Stimulated activated CD8-positive, alpha-beta memory T cell treated with anti-CD3 and anti-CD28 coated beads, Interleukin-15, amount 100 ng/mL, for 24 hours (primary cell): Measurements from ENCODE around the gene TOMM70.

Experiments used
- DNase-seq: peaks from one replicate; pipeline ENCODE4 v3.0.0-alpha.2; 2020; ENCODE audit warnings: low read depth

Gene TOMM70

DNA sequence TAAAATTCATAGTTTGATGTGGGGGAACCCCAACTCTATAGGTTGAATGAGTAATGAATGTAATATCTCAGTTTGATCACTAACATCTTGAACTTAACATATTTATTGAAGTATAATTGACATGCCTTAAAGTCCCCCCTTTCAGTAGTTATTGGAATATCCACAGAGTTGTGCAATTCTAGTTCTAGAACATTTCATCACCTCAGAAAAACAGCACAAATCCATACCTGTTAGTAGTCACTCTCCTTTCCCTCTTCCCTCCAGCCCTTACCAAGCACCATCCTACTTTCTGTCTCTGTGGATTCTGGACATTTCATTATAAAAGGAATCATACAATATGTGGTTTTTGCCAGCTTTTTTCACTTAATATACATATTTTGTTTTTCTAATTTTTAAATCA lies 75.1 kb downstream of the TOMM70 start:
- DNase-seq = no peak

DNA sequence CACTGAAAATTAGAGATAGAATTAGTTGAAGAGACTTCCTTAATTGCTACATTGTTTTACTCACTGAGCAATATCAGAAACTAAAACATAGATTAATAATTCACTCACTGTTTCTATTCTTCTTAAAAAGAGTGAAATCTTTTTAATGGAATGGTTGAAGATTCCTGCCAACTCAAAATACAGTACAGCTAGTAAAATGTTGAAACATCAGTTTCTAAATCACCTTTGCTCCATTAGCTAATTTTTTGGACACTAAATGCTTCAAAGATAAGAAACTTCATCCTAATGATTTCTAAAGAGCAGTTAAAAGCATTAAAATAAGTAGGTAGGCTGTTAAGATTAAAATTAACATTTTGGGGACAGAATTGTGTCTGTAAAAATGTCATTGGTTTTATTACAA lies 76.8 kb downstream of the TOMM70 start:
- DNase-seq = no peak

DNA sequence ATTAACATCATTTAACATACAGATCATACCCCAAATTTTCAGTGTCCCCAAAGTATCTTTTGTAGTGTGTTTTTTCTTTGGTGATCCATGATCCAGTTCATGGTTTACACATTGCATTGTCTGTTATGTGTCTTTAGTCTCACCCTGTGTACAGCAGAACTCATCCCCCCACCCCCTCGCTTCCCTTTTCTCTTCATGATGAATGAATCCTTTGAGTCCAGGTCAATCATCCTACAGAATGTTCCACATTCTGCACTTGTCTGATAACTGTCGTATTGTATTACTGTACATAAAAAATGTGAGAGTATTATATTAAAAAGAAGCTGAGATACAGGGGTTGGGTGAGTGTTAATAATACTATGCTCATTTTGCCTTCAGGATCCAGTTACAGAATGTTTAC lies 80.9 kb downstream of the TOMM70 start:
- DNase-seq = no peak

DNA sequence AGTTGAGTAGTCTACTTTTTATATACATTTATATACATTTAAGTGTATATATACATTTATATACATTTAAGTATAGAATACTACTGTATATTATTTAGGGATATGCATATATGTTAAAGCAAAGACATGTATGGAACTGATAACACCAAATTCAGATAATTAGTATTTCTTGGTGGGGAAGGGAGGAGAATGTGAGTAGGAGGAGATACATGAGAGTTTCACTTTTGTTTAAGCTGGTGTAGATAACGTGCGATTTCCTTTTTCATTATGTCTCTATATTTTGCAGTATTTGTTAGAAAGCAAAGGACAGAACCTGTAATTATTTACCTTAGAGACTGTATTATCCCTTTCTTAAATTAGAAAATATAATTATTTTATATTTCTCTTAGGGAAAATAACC lies 83.0 kb downstream of the TOMM70 start:
- DNase-seq = no peak

DNA sequence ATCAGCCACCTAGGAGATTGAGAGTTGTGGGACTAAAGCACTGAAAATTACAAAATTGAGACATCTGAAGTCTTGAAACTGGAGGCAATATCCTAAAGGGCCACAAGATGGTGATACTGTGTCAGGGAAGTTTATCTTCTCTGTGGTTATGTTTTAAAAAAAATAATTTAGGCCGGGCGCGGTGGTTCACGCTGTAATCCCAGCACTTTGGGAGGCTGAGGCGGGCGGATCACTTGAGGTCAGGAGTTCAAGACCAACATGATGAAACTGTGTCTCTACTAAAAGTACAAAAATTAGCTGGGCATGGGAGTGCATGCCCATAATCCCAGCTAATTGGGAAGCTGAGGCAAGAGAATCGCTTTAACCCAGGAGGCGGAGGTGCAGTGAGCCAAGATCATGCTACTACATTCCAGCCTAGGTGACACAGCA lies 84.2 kb downstream of the TOMM70 start:
- DNase-seq = no peak
